ENCODE data around the gene TMEM213.

TMEM213 gene

DNA sequence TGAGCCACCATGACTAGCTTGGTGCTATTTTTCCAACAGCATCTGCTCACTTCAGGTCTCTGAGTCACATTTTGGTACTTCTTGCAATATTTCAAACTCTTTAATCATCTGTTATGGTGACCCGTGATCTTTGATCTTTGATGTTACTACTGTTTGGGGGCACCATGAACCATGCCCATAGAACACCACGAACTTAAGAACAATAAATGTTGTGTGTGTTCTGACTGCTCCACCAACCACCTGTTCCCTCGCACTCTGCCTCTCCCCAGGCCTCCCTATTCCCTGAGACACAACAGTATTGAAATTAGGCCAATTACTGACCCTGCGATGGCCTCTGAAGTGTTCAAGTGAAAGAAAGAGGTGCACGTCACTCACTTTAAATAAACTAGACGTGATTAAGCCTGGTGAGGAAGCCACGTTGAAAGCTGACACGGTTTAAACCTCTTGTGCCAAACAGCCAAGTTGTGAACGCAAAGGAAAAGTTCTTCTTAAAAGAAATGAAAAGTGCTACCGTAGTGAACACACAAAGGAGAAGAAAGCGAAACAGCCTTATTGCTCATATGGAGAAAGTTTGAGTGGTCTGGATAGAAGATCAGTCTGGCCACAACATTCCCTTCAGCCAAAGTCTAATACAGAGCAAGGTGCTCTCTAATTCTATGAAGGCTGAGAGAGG is 27.4 kb downstream of the TMEM213 start:
- Histone ChIP-seq H4K20me1 (ENCODE audit: insufficient read depth) (no peaks in the 10 kb centered on the region), H3K36me3 (ENCODE audit: insufficient read depth) (no peaks in the 10 kb centered on the region)

DNA sequence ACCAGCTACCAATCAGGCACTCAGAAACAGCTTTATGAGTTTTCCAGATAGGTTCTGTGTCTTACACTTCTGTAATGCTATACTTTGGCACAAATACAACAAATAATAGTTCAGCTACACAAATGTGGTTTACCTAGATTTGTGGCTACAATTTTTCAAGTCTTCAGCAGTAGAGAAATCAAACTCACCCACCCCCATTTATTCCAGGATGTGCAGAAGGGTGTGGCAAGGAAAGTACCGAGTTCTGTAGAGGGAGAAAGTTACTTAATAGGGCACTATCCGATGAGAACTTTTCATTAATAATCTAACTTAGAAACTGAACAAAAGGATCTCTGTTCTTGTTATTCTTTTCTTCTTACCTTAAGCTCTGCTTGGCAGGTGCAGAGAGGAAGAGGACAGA is 30.5 kb downstream of the TMEM213 start:
- Histone ChIP-seq H2AFZ (ENCODE audit: low read depth) (no peak overlapping the region), H3K36me3 (ENCODE audit: insufficient read depth) (no peaks in the 10 kb centered on the region), H4K20me1 (ENCODE audit: insufficient read depth) (no peaks in the 10 kb centered on the region), H3K4me1 (ENCODE audit: low read depth, poor library complexity, severe bottlenecking) (no peaks in the 10 kb centered on the region), H3K27ac (no peak overlapping the region), H3K4me3 (IDR thresholded peaks at IDR 0.05; ENCODE audit: insufficient read depth, low read depth, low read length) (no peak overlapping the region), H3K4me2 (no peak overlapping the region), H3K27me3 (ENCODE audit: insufficient read depth, low read depth) (no peaks in the 10 kb centered on the region), H3K79me2 (ENCODE audit: insufficient read depth, low read depth) (no peaks in the 10 kb centered on the region), H3K9ac (no peak overlapping the region)
- TF ChIP-seq, protein P1, sequence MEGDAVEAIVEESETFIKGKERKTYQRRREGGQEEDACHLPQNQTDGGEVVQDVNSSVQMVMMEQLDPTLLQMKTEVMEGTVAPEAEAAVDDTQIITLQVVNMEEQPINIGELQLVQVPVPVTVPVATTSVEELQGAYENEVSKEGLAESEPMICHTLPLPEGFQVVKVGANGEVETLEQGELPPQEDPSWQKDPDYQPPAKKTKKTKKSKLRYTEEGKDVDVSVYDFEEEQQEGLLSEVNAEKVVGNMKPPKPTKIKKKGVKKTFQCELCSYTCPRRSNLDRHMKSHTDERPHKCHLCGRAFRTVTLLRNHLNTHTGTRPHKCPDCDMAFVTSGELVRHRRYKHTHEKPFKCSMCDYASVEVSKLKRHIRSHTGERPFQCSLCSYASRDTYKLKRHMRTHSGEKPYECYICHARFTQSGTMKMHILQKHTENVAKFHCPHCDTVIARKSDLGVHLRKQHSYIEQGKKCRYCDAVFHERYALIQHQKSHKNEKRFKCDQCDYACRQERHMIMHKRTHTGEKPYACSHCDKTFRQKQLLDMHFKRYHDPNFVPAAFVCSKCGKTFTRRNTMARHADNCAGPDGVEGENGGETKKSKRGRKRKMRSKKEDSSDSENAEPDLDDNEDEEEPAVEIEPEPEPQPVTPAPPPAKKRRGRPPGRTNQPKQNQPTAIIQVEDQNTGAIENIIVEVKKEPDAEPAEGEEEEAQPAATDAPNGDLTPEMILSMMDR (conservative IDR thresholded peaks at IDR 0.05; ENCODE audit: low read depth, low read length): no peak

More for the DNA sequence above, 27.4 kb downstream of the TMEM213 start:
- Histone ChIP-seq H3K4me2 (no peak overlapping the region), H3K79me2 (ENCODE audit: insufficient read depth, low read depth) (no peaks in the 10 kb centered on the region), H3K9ac (no peak overlapping the region), H3K4me1 (ENCODE audit: low read depth, poor library complexity, severe bottlenecking) (no peaks in the 10 kb centered on the region), H3K4me3 (IDR thresholded peaks at IDR 0.05; ENCODE audit: insufficient read depth, low read depth, low read length) (no peak overlapping the region), H3K27me3 (ENCODE audit: insufficient read depth, low read depth) (no peaks in the 10 kb centered on the region), H3K27ac (no peak overlapping the region), H2AFZ (ENCODE audit: low read depth) (no peak overlapping the region)
- TF ChIP-seq, protein P1 (conservative IDR thresholded peaks at IDR 0.05; ENCODE audit: low read depth, low read length): no peak

DNA sequence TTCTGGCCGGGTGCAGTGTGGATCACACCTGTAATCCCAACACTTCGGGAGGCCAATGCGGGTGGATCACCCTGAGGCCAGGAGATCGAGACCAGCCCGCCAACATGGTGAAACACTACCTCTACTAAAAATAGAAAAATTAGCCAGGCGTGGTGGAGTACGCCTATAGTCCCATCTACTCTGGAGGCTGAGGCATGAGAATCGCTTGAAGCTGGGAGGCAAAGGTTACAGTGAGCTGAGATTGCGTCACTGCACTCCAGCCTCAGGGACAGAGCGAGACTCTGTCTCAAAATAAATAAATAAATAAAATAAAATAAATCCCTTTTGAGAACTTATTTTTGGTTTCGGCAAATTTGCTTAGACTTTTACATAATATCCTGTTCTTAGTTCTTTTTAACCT is 31.5 kb downstream of the TMEM213 start:
- H3K79me2 ChIP-seq (ENCODE audit: insufficient read depth, low read depth): no peaks in the 10 kb centered on the region
- H3K4me1 ChIP-seq (ENCODE audit: low read depth, poor library complexity, severe bottlenecking): no peaks in the 10 kb centered on the region
- no peaks in the 10 kb centered on the region for H4K20me1 ChIP-seq (ENCODE audit: insufficient read depth)
- H3K27ac ChIP-seq: no peak overlapping the region
- H3K9ac ChIP-seq: no peak overlapping the region
- no peaks in the 10 kb centered on the region for H3K27me3 ChIP-seq (ENCODE audit: insufficient read depth, low read depth)
- H2AFZ ChIP-seq (ENCODE audit: low read depth): no peak overlapping the region
- H3K36me3 ChIP-seq (ENCODE audit: insufficient read depth): no peaks in the 10 kb centered on the region
- no peak overlapping the region for H3K4me2 ChIP-seq
- H3K4me3 ChIP-seq (IDR thresholded peaks at IDR 0.05; ENCODE audit: insufficient read depth, low read depth, low read length): no peak overlapping the region
- TF ChIP-seq, protein P1 (conservative IDR thresholded peaks at IDR 0.05; ENCODE audit: low read depth, low read length): no peak

DNA sequence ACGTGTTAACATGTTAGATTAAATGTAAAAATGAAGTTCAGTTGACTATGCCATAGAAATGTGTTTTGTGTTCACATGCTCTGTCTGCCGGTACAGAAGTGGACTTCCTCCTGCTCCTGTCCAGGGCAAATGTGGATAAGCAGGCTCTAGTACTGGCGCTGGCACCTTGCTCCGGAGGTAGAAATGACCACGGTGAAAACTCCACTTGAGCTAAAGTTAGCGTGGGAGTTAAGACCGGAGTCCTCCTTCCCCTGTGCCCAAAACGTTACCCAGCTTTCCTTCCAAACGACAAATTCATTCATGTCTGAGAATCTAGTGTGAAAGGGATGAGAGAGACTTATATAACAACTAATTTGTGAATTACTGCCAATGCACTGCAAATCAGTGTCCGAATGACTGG is 35.2 kb downstream of the TMEM213 start:
- H3K36me3 ChIP-seq (ENCODE audit: insufficient read depth): no peaks in the 10 kb centered on the region
- no peak overlapping the region for H2AFZ ChIP-seq (ENCODE audit: low read depth)
- no peaks in the 10 kb centered on the region for H3K27me3 ChIP-seq (ENCODE audit: insufficient read depth, low read depth)
- TF ChIP-seq, protein P1 (conservative IDR thresholded peaks at IDR 0.05; ENCODE audit: low read depth, low read length): no peak
- H3K27ac ChIP-seq: no peak overlapping the region
- H3K4me2 ChIP-seq: no peak overlapping the region
- no peaks in the 10 kb centered on the region for H3K4me1 ChIP-seq (ENCODE audit: low read depth, poor library complexity, severe bottlenecking)
- no peak overlapping the region for H3K4me3 ChIP-seq (IDR thresholded peaks at IDR 0.05; ENCODE audit: insufficient read depth, low read depth, low read length)
- H3K9ac ChIP-seq: no peak overlapping the region
- H3K79me2 ChIP-seq (ENCODE audit: insufficient read depth, low read depth): no peaks in the 10 kb centered on the region
- no peaks in the 10 kb centered on the region for H4K20me1 ChIP-seq (ENCODE audit: insufficient read depth)
